GM18868 (cell line): ENCODE measurements around the gene RANGRF.

Source experiments
- ATAC-seq: cut with Tn5 transposase; IDR thresholded peaks from one replicate; pipeline ENCODE4 v1.9.1; 2021; ENCODE audit warnings: mild to moderate bottlenecking, moderate library complexity; ENCODE audit not compliant: unreplicated experiment

Gene RANGRF

DNA sequence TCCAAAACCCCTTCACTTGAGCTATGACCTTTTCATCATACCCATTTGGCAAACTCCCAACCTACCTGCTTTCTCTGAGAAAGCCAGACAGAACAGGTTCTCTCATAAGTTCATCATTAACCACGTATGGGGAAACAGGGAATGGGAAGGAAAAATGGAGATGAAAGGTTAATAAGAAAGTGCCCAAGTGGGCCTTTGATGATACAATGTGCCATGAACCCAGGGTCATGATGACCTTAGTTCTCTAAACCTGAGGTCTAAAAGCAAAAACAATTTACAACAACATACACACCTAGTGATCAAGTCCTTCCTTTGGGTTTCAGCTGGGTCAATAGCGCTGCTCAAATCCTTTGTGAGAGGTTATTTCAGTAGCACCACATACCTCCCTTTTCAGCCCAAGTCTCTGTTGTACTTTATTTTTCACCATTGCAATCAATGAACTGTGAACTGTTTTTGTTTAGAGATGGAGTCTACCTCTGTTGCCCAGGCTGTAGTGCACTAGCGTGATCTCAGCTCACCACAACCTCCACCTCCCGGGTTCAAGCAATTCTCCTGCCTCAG, 14.5 kb upstream of the RANGRF start:
- ATAC-seq = no peak

DNA sequence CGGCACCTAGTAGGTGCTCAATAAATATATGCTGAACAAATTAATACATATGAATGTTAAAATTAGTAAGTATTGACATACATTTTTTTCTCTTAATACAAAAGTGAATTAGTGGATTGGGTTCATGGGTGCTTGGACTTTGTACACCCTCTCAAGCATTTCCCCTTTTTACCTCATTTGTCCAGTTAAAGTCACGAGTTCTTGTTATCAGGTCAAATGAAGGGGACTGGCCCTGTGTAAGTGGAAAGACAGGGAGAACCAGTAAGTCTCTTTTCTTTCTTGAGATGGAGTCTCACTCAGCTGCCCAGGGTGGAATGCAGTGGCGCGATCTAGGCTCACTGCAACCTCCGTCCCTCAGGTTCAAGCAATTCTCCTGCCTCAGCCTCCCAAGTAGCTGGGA, 13.7 kb upstream of the RANGRF start:
- no peak for ATAC-seq

DNA sequence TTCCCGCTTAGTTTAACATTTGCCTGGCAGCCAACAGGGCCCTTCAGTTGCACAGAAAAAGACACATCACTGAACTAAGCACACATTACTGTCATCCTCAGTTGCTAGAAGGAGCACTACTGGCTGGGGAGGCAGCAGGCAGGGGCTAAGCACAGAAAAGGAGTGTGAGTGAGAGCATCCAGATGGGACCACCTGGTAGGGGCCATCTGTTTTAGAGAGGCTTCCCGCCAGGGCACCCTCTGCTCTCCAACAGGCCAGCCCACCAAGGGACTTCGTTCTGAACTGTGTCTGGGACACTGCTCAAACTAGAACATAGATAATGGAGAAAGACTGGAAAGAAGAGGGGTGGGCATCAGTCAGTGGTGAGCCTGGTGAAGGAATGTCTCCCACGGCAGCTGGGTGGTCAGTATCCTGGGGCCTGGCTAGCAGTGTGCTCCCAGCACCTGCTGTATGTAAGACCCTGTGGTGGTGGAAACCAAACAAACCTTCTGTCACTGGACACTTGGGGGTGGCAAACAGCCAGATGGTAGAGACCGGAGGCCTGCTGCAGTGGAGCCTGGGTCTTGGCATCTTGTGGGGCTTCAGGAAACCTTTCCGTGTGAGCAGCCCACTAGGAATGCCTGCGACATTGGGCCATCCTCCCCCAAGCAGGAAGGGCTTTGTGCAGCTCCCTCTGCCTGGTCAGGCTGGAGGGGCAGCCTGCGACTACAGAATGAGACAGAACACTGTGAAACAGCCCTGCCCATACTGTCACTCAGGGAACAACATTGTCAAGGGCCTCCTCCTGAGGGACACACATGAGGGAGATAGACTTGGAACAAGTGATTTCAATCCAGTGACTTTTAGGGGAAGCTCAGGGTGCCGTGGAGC, 12.8 kb upstream of the RANGRF start:
- no peak for ATAC-seq

DNA sequence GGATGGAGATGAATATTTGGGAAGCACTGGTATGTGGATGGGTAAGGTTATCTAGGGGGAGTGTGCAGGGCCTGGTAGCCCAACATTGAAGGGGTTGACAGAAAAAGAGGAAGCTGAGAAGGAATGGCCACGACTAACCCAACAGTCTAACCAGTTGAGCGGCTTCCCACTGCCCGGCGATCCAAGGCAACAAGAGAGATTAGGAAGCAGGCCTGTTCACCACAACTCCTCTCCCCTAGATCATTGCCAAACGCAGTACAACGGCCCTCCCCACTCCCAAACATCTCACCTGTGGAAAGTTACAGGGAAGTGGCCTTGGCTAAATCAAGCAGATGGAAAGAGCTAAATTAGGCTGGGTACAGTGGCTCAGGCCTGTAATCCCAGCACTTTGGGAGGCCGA, 11.2 kb upstream of the RANGRF start:
- no peak for ATAC-seq

DNA sequence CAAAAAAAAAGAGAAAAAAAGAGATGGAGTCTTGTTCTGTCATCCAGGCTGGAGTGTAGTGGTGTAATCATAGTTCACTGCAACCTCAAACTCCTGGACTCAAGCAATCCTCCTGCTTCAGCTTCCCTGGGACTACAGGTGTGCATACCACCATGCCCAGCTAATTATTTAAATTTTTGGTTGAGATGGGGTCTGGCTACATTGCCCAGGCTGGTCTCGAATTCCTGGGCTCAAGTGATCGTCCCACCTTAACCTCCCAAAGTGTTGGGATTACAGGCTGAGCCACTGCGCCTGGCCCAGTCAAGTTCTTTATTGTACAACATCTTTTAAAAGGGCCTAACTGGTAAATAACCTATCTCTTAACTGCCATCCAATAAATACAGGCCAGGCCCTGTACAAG, 6.1 kb upstream of the RANGRF start:
- ATAC-seq = no peak

DNA sequence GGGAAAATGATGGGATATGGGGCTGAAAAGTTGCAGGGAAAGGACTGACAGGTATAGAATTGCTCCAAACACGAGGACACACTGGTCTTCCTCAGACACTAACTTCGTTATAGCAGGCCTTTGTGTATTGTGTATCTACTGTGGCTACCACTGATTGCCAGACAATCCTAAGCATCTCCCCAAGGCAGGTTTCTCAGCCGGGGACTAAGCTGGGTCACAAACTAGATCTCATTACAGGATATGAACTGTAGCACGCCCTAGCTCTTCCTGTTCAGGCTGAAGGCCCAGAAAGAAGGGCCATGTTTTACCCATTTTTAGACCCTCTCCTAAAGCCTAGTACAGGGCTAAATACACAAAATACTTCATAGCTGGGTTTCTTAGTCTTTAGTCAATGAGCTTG, 5.1 kb upstream of the RANGRF start:
- ATAC-seq = no peak

DNA sequence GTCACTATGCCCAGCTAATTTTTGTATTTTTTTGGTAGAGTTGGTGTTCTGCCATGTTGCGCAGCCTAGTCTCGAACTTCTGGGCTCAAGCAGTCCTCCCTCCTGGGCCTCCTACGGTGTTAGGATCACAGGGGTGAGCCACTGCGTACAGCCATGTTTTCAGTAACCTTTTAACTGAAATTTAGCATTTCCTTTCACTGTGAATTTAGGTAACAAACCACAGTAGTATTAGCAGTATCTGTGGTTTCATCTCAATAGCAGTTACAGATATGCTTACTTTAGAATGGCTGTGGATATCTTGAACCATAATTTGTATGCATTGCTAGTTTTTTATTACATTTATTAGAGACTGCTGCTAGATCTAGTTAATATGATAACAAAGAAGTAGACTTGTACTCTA, 4.3 kb upstream of the RANGRF start:
- ATAC-seq = no peak

DNA sequence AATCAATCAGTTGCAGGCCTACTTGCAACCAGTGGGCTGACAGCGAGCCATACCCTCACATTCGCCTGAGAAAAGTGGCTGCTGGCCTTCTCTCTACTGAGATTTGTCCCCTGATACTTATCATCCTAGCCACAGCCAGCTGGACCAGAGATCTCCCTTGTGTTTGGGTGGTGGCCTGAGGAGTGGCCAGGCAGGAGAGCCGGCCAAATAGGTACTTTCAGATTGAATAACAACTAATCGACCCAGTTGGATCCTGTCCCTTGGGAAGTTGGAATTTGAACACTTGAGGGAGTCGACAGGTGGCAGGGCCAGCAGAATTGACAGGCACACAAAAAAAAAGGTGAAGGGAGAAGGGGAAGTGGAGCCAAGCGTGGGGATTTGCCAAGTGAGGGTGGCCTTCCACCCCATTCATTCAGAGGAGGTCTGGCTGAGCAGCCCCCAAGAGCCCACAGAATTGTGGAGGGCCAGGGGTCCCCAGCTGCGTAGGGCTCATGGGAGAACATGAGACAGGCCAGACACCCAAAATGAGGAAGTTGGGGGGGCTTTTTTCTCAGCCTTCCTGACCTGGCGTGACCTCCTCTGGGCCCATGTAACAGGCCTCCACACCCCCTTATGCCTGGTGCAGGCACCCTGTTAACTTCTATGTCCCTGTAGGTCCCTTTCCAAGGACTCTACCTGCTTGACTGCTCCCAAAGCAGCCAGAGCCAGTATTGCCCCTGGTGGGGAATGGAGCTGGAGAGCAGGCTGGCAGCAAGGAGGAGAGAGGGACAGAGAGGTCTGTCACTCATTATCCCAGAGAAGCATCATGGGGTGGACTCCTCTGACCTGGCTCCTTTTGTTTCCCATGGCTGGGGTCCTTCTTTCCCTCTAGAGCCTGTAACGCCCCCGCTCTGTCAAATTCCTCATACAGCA, 2.9 kb upstream of the RANGRF start:
- no peak for ATAC-seq

DNA sequence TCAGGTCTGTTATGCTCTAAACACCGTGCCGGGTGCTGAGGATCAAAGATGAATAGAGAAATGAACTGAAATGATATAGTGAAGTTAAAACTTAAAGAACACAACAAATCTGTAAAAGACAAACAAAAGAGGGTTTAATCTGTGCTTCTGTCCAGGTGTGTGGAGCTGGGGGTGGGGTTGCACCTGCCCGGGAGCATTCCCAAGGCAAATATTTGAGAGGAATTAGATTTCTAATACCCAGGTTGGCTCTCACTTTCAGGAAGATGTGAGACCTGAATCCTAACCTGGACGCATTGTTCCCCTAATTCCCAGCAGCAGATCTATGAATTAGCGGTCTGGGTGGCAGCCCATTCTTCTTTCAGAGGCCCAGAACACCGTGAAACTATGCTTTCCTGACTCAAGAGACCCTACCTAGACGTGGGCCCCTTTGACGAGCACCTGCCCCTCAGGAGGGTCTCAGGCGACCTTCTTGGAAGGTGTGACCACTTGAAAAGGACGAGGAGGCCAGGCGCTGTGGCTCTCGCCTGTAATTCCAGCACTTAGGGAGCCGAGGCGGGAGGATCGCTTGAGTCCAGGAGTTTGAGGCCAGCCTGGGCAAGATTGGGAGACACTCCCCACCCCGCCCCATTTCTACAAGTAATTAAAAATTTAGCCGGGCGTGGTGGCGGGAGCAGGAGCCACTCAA, 677 bp upstream of the RANGRF start:
- no peak for ATAC-seq

DNA sequence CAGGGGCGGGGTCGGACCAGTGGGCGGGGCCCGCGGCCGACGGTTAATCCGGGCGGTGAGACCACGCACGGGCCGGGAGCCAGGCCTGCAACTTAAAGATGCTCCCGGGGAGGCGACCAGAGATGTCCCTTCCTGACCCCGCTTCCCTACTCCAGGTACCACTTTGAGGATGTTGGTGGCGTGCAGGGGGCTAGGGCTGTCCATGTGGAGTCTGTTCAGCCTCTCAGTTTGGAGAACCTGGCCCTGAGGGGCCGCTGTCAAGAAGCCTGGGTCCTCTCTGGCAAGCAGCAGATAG, 580 bp downstream of the RANGRF start:
- ATAC-seq = no peak

DNA sequence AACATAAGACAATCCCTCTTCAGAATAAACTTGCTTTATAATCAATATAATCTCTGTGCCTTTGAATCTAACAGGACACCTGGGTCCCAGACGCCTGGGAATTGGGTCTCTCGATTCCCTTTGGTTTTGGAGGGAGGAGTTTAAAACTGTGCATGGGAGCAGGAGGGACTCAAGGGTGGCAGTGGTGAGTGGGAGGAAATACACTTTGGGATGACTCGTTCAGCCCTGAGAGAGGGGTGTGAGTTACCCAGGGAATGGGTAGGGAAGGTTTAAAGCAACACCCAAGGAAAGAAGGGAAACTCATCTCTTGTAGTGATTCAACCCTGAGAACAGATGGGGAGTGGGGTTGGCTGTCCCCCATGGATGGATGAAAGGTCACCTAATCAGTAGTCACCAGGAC, 1.6 kb downstream of the RANGRF start:
- ATAC-seq = no peak

DNA sequence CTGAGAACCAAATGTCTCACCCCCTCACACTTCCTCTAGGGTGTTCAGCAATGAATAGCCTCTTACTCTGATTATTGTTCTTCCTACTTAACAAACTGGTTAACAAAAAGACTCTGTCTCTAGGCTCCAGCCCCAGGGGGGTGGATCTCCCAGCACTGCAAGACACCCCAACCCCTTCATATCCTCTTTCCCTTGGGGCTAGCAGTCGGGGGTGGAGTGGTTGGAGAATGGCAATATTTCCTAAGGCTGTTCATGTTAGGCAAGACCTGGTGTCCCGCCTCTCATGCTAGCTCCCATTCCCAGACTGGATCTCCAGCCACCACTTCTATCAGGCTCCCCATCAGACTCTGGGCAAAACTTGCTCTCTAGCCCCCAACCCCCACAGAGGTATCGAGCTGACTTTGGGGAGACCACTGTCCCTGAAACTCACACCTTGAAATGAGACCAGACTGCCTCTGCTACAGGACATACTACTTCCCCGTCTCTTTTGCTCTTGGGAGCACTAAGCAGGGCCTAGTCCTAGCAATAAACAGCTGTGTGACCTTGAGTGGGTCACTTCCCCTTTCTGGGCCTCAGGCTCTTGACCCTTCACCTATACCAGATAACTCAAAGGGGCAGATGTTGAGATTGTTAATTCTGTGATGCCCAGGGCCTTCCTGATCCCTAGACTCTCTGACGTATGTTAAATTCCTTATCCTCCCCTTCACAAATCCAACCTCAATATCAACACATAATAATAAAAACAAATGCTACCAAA, 4.3 kb downstream of the RANGRF start:
- no peak for ATAC-seq

DNA sequence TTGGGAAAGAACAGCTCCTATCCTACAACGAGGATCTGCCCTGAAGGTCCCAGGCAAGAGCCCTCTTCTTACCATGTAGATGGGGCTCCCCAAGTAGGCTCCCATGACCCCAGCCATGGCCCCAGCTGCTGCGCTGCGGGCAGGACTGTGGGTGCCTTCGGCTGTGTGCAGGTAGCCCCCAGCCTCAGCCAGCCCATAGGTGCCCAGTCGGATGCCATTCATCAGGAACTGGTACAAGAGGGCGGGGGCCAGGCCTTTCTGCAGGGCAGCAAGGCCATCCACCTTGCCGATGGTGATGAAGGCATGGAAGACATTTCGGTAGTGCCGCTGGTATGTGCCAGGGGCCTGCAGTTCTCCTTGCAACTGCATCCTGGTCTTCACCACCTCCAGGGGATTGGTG, 5.9 kb downstream of the RANGRF start:
- no peak for ATAC-seq

DNA sequence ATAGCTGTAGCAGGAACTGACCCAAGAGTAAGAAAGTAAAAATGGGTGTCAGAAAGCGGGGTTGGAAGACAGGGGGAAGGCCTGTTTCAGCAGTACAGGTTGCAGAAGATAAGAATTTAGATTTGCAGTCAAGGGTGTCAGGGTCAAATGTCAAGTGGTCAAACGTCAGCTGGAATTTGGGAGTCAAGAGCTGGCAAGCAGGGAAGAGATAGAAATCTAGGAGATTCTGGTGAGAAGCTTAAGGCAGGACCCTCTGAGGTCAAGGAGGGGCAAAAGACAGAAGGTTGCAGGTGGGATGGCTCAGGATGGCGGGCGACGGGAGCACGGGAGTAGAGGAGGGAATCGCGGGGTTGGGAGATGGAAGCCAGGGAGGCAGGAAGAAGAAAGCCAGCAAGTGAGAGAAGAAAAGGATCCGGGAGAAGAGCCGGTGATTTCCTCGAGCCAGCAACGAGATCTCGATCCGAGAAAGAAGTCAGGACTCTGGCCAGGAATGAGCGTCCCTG, 6.4 kb downstream of the RANGRF start:
- ATAC-seq = no peak

DNA sequence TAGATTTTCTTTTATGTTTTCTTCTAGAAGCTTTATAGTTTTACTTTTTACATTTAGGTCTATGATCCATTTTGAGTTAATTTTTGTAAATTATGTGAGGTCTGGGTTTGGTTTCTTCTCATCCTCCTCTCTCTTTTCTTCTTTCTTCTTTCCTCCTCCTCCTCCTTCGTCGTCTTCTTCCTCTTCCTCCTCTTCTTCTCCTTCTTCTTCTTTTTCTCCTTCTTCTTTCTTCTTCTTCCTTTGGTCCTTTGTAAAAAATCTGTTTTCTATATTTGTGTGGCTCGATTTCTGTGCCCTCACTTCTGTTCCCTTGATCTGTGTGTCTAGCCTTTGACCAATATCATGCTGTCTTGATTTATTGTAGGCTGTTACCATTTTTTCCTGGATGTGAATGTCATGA, 11.8 kb downstream of the RANGRF start:
- ATAC-seq = no peak

DNA sequence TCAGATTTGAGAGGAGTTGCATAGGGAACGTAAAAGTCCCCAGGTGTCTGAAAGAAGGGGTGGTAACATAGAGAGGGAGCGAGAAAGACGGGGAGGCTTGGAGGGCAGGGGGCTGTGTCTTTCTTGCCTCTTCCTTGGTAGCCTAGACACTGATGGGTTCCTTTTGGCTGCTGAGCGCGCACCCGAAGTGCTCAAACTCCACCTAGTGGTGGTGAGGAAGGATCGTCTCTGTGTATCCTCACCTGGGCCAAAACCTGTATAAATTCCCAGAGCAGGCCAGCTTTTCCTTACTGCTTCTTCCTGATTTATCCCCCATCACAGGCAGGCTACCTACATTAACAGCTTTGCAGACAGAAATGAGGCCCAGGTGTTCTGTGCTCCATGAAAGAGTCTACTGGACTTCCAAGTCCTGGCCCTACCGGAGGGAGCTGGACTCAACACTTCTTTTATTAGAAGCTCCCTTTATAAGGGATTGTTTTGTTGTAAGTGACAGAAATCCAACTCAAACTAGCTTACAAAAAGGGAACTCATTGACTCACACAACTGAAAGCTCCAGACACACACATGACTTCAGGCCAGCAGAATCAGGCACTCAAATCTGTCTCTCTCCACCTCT, 12.3 kb downstream of the RANGRF start:
- ATAC-seq = peak; percentile 51

DNA sequence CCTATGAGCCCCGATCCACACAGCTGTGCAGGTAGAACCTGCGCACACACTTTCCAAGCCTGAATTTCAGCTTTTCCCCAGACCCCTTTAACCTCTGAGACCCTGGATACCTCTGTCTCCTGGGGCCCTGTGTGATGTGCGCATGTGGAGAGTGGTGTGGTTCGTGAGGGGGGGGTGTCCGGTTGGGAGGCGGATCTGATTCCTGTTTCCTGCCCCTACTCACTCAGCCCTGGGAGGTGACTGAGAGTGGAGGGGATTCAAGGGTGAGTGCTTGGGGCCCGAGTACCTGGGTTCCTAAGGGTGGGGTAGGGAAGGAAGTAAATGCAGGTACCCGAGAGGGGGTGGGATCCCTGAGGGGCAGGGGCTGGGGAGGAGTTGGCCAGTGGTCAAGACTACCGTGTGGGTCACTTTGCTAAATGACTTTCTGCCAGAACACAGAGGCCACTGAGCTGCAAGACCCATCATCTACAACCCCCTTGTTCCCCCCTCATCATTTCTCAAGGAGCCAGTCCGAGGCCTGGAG, 22.2 kb downstream of the RANGRF start:
- no peak for ATAC-seq

DNA sequence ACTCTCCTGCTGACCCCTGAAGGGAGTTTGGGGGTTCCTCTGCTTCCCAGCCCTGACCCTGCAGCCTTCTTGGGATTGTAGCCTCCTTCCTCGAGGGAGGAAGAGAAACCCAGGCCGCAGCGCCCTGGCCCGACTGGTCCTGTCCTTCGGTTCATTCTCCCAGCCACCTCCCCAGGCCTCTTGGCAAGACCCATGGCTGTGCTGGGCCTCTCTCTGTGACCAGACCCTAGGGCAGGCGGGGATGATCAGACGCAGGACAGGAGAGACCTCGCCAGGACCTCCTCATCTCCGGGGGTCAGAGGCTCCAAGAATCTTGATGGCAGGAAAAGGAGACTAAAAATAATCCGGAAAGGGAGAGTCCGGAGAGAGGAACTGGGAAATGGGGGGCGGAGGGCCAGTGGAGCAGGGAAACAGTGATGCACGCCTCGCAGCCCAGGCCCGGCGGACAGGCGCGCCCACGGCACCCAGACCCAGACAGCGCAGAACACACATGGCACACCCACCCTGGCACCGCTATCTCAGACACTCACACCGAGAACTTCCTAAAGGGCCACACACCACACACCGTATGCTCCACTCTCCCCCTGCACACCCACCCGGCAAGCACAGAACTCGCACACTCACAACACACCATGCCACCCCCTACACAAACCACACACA, 22.8 kb downstream of the RANGRF start:
- ATAC-seq = no peak

DNA sequence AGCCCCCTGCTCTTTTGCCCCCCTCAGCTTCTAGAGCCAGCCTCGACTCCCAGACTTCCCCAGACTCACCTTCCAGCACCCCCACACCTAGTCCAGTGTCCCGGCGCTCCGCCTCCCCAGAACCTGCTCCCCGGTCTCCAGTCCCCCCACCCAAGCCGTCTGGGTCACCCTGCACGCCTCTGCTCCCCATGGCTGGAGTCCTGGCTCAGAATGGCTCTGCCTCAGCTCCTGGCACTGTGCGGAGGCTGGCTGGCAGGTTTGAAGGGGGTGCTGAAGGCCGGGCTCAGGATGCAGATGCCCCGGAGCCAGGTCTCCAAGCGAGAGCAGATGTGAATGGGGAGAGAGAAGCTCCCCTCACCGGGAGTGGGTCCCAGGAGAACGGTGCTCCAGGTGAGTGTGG, 23.8 kb downstream of the RANGRF start:
- no peak for ATAC-seq
